Ishikawa (cell line): ENCODE measurements around the gene IDI2.

ENCODE experiments used
- CEBPB ChIP-seq: IDR thresholded peaks from 2 replicates; pipeline ENCODE4 v1.6.1; 2012
- EP300 ChIP-seq: IDR thresholded peaks from 2 replicates; pipeline ENCODE4 v1.6.1; 2012; ENCODE audit warnings: borderline replicate concordance
- MAX ChIP-seq: IDR thresholded peaks from 2 replicates; pipeline ENCODE4 v1.6.1; 2012
- RAD21 ChIP-seq: IDR thresholded peaks from 2 replicates; pipeline ENCODE4 v1.6.1; 2012; ENCODE audit warnings: low read depth
- REST ChIP-seq: IDR thresholded peaks from 2 replicates; pipeline ENCODE4 v1.6.1; 2012; ENCODE audit warnings: low read depth, mild to moderate bottlenecking
- TAF1 ChIP-seq: IDR thresholded peaks from 2 replicates; pipeline ENCODE4 v1.6.1; 2012; ENCODE audit warnings: low read depth, mild to moderate bottlenecking
- TEAD4 ChIP-seq: IDR thresholded peaks from 2 replicates; pipeline ENCODE4 v1.6.1; 2012

- TF ChIP-seq MAX (no peak), CEBPB (peak; percentile 43), EP300 (no peak), TEAD4 (no peak), RAD21 (no peak), REST (no peak), TAF1 (no peak)
Observed at GRCh38 chr10:969473-970150, 56.0 kb downstream of the IDI2 start.
